Peyer's patch (tissue), 4 donors: Measurements from ENCODE around the gene TLR5.

Experiments used
- POLR2A ChIP-seq, 2 donors: fragments of 450-650 bp; IDR thresholded peaks; one replicate each; pipeline ENCODE4 v1.5.1; 2017; ENCODE audit warnings: antibody characterized with exemption in 2 of 2, mild to moderate bottlenecking in 2 of 2, moderate library complexity in 2 of 2
- TF ChIP-seq, protein P1 (sequence below), 6 experiments: fragments of 450-650 bp in 4 of 6; fragments of 200-600 bp in 2 of 6; sonication (generic) in 1 of 6; IDR thresholded peaks; one replicate each; pipeline ENCODE4 v1.5.1; 2017 to 2019; ENCODE audit warnings: antibody characterized with exemption in 6 of 6, mild to moderate bottlenecking in 3 of 6, moderate library complexity in 1 of 6

DNA sequence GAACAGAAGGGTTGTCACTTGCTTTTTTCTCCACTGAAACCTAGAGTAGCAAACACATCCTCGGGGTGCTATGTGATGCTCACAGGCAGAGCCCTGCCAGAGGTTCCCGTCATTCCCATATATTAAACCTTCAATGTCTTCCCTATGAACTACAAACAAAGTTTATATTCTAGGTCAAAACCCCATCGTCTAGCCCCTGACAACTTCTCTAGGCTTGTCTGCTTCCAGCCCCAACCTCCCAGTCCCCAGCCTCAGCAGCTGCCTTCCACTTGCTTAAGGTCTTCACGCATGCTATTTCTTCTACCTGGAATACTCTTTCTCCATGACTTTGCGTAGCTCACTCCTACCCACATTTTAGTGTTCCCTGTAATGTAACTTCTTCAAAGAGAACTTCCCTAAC is 1.9 kb upstream of the TLR5 start:
- no peak for TF ChIP-seq POLR2A (IDR thresholded peaks at IDR 0.05)
- TF ChIP-seq, protein P1, sequence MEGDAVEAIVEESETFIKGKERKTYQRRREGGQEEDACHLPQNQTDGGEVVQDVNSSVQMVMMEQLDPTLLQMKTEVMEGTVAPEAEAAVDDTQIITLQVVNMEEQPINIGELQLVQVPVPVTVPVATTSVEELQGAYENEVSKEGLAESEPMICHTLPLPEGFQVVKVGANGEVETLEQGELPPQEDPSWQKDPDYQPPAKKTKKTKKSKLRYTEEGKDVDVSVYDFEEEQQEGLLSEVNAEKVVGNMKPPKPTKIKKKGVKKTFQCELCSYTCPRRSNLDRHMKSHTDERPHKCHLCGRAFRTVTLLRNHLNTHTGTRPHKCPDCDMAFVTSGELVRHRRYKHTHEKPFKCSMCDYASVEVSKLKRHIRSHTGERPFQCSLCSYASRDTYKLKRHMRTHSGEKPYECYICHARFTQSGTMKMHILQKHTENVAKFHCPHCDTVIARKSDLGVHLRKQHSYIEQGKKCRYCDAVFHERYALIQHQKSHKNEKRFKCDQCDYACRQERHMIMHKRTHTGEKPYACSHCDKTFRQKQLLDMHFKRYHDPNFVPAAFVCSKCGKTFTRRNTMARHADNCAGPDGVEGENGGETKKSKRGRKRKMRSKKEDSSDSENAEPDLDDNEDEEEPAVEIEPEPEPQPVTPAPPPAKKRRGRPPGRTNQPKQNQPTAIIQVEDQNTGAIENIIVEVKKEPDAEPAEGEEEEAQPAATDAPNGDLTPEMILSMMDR (IDR thresholded peaks at IDR 0.05) = no peak
